ENCODE measurements around the gene OSTF1.

Gene OSTF1

GRCh38 chr9:75086541-75087288, 1.6 kb upstream of the OSTF1 start:
- no peak for DNase-seq

GRCh38 chr9:75087289-75087823, 958 bp upstream of the OSTF1 start:
- DNase-seq = peak; percentile 67

GRCh38 chr9:75088646-75089372, 495 bp downstream of the OSTF1 start:
- peak; percentile 44 for DNase-seq

GRCh38 chr9:75089373-75089766, 1.1 kb downstream of the OSTF1 start:
- peak; percentile 30 for DNase-seq

DNA sequence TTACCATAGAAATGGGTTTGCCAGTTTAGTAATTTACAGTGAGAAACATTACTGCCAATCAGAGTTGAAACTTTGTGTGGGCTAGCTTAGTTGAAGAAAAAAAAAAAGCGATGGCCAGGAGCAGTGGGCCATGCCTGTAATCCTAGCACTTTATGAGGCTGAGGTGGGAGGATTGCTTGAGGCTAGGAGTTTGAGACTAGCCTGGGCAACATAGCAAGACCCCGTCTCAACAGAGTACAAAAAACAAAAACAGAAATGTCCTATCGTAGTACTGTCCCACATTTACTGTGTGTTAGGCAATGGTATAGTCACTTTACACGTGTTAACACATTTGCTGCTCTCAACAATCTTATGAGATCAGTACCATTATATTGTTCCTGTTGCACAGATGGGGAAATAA, 2.3 kb downstream of the OSTF1 start:
- no peak for DNase-seq

DNA sequence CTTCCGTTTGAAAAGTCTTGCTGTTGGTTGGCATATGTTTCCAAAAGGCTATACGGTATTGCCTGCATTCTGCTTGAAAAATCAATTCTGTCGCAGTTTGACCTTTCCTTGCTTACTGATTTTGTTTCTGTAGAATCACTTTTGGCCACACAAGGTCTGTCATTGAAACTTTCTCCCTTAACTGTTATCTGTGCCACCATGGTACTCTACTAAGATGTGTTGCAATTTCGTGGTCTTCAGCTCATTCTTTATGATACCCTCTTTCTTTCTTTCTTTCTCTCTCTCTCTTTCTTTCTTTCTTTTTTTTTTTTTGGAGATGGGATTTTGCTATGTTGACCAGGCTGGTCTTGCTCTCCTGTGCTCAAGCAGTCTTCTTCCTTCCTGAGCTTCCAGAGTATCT, 4.5 kb downstream of the OSTF1 start:
- no peak for DNase-seq

DNA sequence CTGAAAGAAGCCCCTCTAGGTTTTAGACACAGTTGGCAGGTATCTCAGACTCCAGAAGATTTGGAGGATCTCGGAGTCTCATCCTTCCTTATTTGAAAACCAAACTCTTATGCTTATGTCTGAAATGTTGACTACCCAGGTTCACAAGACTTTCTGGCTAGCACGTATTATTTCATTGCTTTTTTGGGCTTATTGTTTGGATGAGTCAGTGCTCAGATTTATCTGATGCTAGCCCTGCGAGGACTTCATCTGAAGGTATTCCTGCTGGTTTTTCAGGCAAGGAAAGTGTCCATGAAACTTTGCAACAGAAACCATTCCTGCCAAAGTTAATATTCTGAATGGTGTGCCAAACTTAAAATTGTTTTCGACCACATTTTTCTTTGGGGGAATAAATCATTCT, 8.5 kb downstream of the OSTF1 start:
- DNase-seq = no peak

DNA sequence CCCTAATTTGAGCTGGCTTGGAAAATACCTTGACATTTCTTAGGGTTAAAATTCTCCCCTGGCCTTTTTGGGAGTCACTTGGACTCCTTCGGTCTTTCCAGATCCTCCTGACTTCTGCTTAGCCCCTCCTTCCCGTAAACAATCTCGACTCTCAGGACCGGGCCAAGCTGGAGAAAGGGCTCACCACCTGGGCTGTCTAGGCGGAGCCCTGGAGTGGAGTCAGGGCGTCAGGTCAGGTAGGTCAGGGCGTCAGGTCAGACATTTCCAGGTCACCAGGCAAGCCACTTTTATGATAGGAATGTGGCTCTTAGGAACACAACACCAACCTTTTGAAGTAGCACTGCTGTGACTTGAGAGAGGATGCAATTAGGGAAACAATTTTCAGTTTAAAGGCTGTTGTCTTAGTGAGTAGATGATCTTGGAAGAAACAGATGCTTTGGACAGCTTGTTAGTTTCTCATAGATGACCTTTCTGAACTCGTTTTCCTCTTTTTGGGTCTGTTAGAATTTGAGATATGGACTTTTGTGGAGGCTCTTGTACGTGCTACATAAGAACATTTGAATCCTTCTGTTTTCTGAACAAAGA, 12.8 kb downstream of the OSTF1 start:
- no peak for DNase-seq

DNA sequence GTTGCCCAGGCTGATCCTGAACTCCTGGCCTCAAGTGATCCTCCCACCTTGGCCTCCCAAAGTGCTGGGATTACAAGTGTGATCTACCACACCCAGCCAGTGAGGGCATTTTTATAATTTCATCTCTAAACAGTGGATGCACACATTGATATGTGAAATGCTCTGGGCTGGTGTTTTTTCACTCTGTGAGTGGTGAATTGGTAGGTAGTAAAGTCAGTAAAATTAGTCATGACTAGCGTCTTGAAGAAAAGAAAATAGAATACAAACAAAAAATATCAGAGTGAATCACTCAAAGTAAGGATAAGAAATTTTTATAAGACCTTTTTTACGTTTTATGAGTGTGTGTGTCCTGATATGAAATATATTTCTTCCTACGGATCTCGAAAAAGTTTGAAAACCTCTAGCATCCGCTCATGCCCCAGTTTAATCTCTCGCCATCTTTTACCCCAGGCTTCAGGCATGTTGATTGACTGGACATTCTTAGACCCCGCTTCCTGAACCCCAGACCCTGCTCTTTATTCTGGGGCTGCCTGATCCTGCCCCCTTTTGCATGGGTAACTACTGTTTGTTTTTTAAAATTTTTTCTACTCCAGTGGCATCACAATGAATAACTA, 14.0 kb downstream of the OSTF1 start:
- DNase-seq = no peak

- no peak for DNase-seq
These were observed 16.3 kb downstream of the OSTF1 start for GRCh38 chr9:75104607-75105006.

DNA sequence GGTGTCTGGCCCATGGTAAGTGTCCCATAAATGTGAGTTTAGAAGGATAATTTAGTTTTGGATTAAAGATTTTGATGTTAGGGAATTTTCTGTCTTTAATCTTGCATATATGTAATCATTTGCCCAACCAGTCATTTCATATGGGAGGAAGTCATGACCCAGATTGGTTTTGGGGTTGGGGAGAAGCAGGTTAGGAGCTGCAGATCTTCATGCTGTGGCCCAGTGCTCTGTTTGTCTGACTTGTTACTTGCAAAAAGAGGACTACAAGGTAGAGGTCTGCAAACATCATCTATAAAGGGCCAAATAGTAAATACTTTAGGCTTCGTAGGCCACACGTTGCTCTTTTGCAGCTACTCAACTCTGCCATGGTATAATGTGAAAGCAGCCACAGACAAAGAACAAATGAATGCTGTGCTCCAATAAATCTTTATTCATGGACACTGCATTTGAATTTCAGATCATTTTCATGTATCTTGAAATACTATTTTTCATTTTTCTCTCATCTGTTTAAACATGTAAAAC, 16.8 kb downstream of the OSTF1 start:
- no peak for DNase-seq

GRCh38 chr9:75105841-75106240, 17.5 kb downstream of the OSTF1 start:
- DNase-seq = no peak

DNA sequence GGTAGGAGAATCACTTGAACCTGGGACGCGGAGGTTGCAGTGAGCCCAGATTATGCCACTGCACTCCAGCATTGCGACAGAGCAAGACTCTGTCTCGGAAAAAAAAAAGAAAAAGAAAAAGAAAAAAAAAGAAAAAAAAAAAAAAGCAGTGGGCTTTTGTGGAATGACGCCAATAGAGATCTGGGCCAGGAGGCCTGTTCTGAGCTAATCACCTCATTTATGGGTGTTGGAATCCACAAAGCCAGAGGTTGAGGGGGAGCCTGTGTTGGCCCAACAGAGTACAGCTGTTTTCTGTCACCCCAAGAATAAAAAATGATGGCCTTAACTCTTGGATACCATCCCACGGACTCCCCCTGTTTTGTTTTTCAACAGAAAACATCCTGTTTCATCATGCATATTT, 18.5 kb downstream of the OSTF1 start:
- no peak for DNase-seq

DNA sequence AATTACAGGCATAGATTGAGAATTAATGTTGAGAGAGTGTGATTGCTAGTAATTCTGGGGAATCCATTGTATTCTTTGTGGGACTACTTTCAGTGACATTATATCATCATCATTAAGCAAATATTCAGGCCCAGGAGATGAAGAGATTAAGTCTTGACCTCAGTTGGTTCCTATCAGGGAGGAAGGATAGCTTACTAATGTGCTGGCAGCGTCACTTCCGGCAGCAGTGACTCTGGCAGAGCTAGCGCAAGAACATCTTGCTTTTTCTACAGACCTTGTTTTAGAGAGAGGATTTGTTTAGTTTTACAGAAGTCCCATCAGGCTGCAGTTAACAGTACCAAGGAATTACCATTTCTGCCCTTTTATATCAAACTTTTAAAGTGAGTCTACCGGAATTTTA, 20.3 kb downstream of the OSTF1 start:
- no peak for DNase-seq

- DNase-seq = no peak
These were observed 21.0 kb downstream of the OSTF1 start for GRCh38 chr9:75109210-75109839.

DNA sequence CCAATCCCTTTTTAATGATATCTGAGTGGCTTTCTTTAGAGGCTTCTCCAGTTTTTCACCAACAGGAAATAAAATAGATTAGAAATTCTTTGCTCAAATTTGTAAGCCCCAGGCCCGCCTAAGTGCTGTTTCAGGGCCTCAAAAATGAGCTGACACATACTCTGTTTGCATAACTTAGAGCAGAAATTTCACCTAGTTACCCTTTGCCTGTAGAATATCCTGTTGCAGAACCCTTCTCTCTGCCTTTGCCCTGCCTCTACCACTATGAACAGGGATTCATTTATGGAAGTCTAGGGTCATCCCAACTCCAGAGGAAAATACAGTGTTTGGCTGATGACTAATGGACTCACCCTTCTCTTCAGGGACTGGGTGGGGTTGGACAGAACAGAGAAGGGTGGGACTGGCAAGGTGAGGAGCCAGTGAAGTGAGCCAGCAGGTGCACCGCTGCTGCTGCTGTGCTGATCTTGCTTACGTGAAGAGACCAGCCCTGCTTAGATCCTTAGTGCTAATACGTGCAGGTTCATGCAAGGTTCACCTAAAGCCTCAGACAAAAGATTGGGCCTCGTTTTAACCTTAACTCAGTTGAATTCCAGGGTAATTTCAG, 22.8 kb downstream of the OSTF1 start:
- no peak for DNase-seq

DNA sequence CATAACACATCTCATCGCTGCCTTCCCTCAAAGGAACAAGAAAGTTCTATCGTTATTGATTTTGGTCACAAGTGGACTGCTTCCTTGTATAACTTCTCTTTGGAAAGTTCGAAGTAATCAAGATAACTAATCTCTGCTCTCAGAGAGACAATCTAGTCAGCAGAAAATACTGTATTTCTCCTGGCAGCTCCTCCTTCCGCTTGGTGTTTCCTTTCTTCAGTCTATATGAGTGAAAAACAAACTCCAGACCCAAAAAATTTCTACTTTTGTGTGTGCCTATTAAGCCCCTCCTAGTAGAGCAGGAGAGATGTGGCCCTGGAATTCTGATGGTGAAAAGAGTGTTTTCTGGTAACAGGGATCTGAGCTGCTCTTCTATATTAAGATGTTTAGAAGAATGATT, 24.5 kb downstream of the OSTF1 start:
- DNase-seq = no peak

- no peak for DNase-seq
These were observed 28.0 kb downstream of the OSTF1 start for GRCh38 chr9:75116306-75116705.

DNA sequence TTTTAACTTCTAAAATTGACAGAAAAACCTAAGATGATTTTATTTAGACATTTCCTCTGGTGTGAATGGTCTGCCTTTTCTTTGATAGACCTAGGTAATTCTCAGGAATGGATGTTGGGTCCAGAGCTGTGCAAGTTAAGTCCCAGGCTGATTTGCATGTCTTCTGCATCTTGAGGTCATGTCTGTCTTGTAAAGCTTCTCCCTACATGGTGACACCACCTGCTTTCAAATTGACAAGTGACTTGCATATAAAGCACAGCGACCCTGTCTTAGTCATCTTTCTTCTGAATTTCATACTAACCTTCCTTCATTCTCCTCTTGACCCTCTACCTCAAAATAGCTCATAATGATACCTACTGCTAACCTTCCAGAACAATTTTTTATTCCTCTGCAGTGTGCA, 29.2 kb downstream of the OSTF1 start:
- DNase-seq = peak; percentile 63

DNA sequence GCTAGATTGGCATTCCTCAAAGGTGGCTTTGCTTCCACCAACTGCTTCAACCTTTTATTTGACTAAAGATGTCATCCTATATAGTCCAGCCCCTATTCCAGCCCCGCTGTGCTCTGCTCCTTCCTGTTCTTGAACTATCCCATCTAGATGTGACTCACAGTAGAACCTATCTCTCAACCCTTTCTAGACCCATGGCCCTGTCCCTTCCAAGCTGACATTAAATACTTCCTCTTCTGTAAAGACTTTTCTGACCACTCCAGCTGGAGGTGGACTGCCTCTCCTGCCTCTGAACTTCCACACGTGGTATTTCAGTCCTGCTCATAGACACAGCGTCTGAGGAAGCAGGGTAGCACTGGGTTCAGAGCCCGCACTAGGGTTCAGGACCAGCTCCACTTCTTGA, 32.4 kb downstream of the OSTF1 start:
- no peak for DNase-seq

GRCh38 chr9:75121914-75122558, 33.7 kb downstream of the OSTF1 start:
- DNase-seq = no peak

GRCh38 chr9:75123696-75124095, 35.4 kb downstream of the OSTF1 start:
- DNase-seq = no peak
